RWPE2 (cell line): ENCODE measurements around the gene DOP1A.

Experiments
- ATAC-seq: fragments of 200-7000 bp; cut with Tn5 transposase; 3 replicates; pipeline ENCODE4 v1.9.1; 2021; ENCODE audit warnings: low read depth
- DNase-seq: peaks from one replicate; pipeline ENCODE4 v3.0.0-alpha.2; 2020; ENCODE audit warnings: low spot score
- H3K27ac ChIP-seq: fragments of 450-650 bp; 2 replicates; pipeline ENCODE4 v1.5.1; 2017; ENCODE audit warnings: mild to moderate bottlenecking; ENCODE audit not compliant: poor library complexity, severe bottlenecking
- H3K27me3 ChIP-seq: fragments of 250-450 bp; sonication (Bioruptor Pico); 2 replicates; pipeline ENCODE4 v1.5.1; 2021; ENCODE audit warnings: mild to moderate bottlenecking, moderate library complexity; ENCODE audit not compliant: insufficient read depth, poor library complexity, severe bottlenecking
- H3K36me3 ChIP-seq: fragments of 250-450 bp; sonication (Bioruptor Pico); 2 replicates; pipeline ENCODE4 v1.5.1; 2020; ENCODE audit warnings: low read depth, mild to moderate bottlenecking, moderate library complexity
- H3K4me1 ChIP-seq: fragments of 250-450 bp; sonication (Bioruptor Pico); 2 replicates; pipeline ENCODE4 v1.5.1; 2021; ENCODE audit warnings: mild to moderate bottlenecking, moderate library complexity; ENCODE audit not compliant: insufficient read depth, poor library complexity, severe bottlenecking
- H3K4me3 ChIP-seq: fragments of 250-450 bp; sonication (Bioruptor Pico); 2 replicates; pipeline ENCODE4 v1.5.1; 2021; ENCODE audit warnings: mild to moderate bottlenecking, moderate library complexity; ENCODE audit not compliant: severe bottlenecking
- H3K9me3 ChIP-seq: fragments of 250-450 bp; sonication (Bioruptor Pico); 2 replicates; pipeline ENCODE4 v1.5.1; 2021; ENCODE audit warnings: mild to moderate bottlenecking, moderate library complexity; ENCODE audit not compliant: severe bottlenecking
- TF ChIP-seq, protein P1 (sequence below): fragments of 450-650 bp; IDR thresholded peaks from one replicate; pipeline ENCODE4 v1.5.1; 2017; ENCODE audit warnings: mild to moderate bottlenecking, moderate library complexity; ENCODE audit not compliant: poor library complexity, severe bottlenecking

The DOP1A gene

DNA sequence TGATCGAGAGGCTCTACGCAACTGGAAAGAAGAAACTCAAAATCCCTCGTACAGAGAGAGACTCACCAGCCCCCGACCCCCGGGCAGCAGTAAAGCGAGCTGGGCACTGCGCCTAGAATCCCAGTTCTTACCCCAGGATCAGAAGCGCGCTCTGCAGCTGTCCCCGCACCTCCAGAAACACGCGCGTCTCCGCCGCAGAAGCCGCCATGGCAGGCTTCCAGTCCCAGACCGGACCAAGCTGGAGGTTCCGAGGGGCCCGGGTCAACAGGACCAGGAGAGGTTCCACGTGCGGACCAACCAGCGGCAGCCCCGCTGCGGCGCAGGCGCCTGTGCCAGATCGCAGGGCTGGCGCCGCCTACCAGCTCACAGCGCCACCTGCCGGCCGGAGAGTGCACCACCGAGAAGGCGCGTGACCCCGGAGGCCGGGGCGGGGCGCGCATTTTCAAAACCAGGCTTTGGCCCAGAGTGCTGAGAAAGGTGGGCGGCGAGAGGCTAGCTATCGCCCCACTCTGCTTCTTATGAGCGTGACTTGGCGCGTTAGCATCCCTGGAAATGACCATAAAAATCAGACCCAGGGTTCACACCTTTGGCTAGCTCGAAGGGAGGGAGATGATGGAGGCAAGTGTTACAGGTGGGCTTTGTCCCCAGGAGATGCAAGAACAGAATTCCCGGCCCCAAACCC lies 1.8 kb upstream of the DOP1A start, which contains the start of gene UBE3D:
TSS of gene UBE3D (minus strand) at position 331 of the 682 bp plus-strand sequence. CDS start at position 208, 123 bp downstream.
- H3K9me3 ChIP-seq = no peaks in the 10 kb centered on the region
- ATAC-seq (peak; percentile 49), DNase-seq (peak; percentile 82)
- peak within 1 kb of the TSS; percentile 65 for H3K4me3 ChIP-seq
- TF ChIP-seq, protein P1, sequence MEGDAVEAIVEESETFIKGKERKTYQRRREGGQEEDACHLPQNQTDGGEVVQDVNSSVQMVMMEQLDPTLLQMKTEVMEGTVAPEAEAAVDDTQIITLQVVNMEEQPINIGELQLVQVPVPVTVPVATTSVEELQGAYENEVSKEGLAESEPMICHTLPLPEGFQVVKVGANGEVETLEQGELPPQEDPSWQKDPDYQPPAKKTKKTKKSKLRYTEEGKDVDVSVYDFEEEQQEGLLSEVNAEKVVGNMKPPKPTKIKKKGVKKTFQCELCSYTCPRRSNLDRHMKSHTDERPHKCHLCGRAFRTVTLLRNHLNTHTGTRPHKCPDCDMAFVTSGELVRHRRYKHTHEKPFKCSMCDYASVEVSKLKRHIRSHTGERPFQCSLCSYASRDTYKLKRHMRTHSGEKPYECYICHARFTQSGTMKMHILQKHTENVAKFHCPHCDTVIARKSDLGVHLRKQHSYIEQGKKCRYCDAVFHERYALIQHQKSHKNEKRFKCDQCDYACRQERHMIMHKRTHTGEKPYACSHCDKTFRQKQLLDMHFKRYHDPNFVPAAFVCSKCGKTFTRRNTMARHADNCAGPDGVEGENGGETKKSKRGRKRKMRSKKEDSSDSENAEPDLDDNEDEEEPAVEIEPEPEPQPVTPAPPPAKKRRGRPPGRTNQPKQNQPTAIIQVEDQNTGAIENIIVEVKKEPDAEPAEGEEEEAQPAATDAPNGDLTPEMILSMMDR = peak; percentile 97
- H3K36me3 ChIP-seq = no peaks in the 10 kb centered on the region
- no peak within 1 kb of the TSS for H3K27ac ChIP-seq
- H3K4me1 ChIP-seq = peaks cover 19% of the 10 kb centered on the region
- H3K27me3 ChIP-seq = no peaks in the 10 kb centered on the region

DNA sequence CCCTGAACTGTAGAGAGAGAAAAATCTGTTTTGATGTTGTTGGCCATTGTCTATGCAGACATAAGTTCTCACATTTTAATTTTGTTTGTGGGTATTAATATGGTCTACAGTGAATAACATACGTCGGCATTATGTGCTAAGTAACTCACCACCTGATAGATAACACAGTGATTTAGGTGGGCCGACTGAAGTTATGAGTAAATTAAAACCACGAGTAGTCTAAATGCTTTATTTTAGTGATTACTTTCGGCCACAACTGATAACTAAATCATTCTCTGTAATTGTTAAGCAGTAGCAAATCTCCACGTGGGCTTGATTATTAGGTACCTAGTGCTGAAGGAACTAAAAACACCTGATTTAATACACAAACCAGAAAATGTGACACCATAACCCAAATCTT lies 1.1 kb downstream of the DOP1A start:
- H3K27me3 ChIP-seq = no peaks in the 10 kb centered on the region
- no peak for ATAC-seq
- H3K4me1 ChIP-seq = peaks cover 38% of the 10 kb centered on the region
- TF ChIP-seq, protein P1 = no peak
- no peaks in the 10 kb centered on the region for H3K36me3 ChIP-seq
- H3K9me3 ChIP-seq = no peaks in the 10 kb centered on the region
- peak overlapping the region; percentile 76 for H3K27ac ChIP-seq
- H3K4me3 ChIP-seq = peak overlapping the region; percentile 83
- DNase-seq = no peak

- H3K4me3 ChIP-seq = no peak overlapping the region
- ATAC-seq (no peak), DNase-seq (no peak)
- H3K4me1 ChIP-seq = peaks cover 38% of the 10 kb centered on the region
- H3K36me3 ChIP-seq = no peaks in the 10 kb centered on the region
- H3K9me3 ChIP-seq = no peaks in the 10 kb centered on the region
- H3K27ac ChIP-seq = peak overlapping the region; percentile 76
- TF ChIP-seq, protein P1 = no peak
- no peaks in the 10 kb centered on the region for H3K27me3 ChIP-seq
Measured at GRCh38 chr6:83069633-83070032, 2.2 kb downstream of the DOP1A start.

GRCh38 chr6:83071023-83071422 lies 3.6 kb downstream of the DOP1A start:
- Histone ChIP-seq H3K27ac (peak overlapping the region; percentile 76), H3K4me3 (no peak overlapping the region), H3K36me3 (no peaks in the 10 kb centered on the region), H3K27me3 (no peaks in the 10 kb centered on the region), H3K9me3 (no peaks in the 10 kb centered on the region), H3K4me1 (peaks cover 38% of the 10 kb centered on the region)
- TF ChIP-seq, protein P1 = no peak
- ATAC-seq = no peak
- DNase-seq = no peak

DNA sequence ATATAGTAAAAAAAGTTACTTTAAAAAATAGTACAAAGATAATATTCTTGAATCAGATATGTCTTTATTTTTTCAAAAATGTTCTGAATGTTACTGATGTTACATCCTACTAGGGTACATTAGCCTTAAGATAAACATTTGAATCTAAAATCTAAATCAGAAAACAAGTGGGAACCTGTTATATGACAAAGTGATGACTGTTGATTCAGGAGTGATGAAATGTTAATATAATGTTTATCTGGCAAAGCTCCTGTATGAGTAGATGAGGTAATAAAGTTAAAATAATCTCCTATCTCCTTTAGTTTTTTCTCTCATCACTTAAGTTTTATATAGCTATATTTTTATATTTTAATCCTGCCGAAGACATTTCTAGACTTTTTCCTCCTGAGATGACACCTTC lies 4.2 kb downstream of the DOP1A start:
- no peaks in the 10 kb centered on the region for H3K9me3 ChIP-seq
- no peak for DNase-seq
- no peak overlapping the region for H3K4me3 ChIP-seq
- peaks cover 38% of the 10 kb centered on the region for H3K4me1 ChIP-seq
- TF ChIP-seq, protein P1 = no peak
- H3K27me3 ChIP-seq = no peaks in the 10 kb centered on the region
- H3K27ac ChIP-seq = peak overlapping the region; percentile 76
- ATAC-seq = peak; percentile 15; the same call in 1 of the 3 replicates
- H3K36me3 ChIP-seq = no peaks in the 10 kb centered on the region
